Ishikawa (cell line): ENCODE data around the gene TBC1D5.

Experiments
- CEBPB ChIP-seq: IDR thresholded peaks from 2 replicates; pipeline ENCODE4 v1.6.1; 2012
- CREB1 ChIP-seq: IDR thresholded peaks from 2 replicates; pipeline ENCODE4 v1.6.1; 2012; ENCODE audit warnings: low read depth
- EGR1 ChIP-seq: IDR thresholded peaks from 2 replicates; pipeline ENCODE4 v1.6.1; 2012
- EP300 ChIP-seq: IDR thresholded peaks from 2 replicates; pipeline ENCODE4 v1.6.1; 2012; ENCODE audit warnings: borderline replicate concordance
- FOXM1 ChIP-seq: IDR thresholded peaks from 2 replicates; pipeline ENCODE4 v1.6.1; 2012; ENCODE audit warnings: low read depth, borderline replicate concordance
- MAX ChIP-seq: IDR thresholded peaks from 2 replicates; pipeline ENCODE4 v1.6.1; 2012
- NFIC ChIP-seq: IDR thresholded peaks from 2 replicates; pipeline ENCODE4 v1.6.1; 2012
- RAD21 ChIP-seq: IDR thresholded peaks from 2 replicates; pipeline ENCODE4 v1.6.1; 2012; ENCODE audit warnings: low read depth
- REST ChIP-seq: IDR thresholded peaks from 2 replicates; pipeline ENCODE4 v1.6.1; 2012; ENCODE audit warnings: low read depth, mild to moderate bottlenecking
- TAF1 ChIP-seq: IDR thresholded peaks from 2 replicates; pipeline ENCODE4 v1.6.1; 2012; ENCODE audit warnings: low read depth, mild to moderate bottlenecking
- TCF12 ChIP-seq: IDR thresholded peaks from 2 replicates; pipeline ENCODE4 v1.6.1; 2012; ENCODE audit warnings: low read depth
- USF1 ChIP-seq: IDR thresholded peaks from 2 replicates; pipeline ENCODE4 v1.6.1; 2012
- YY1 ChIP-seq: IDR thresholded peaks from 2 replicates; pipeline ENCODE4 v1.6.1; 2012; ENCODE audit warnings: low read depth
- ZBTB7A ChIP-seq: IDR thresholded peaks from 2 replicates; pipeline ENCODE4 v1.6.1; 2012; ENCODE audit warnings: low read depth

- no peak for TF ChIP-seq RAD21
- no peak for TF ChIP-seq MAX
- TF ChIP-seq CEBPB, result no peak
- TF ChIP-seq YY1, result no peak
- no peak for TF ChIP-seq TCF12
- no peak for TF ChIP-seq REST
- TF ChIP-seq TAF1, result no peak
- TF ChIP-seq EP300, result no peak
- TF ChIP-seq CREB1, result no peak
- no peak for TF ChIP-seq FOXM1
- TF ChIP-seq NFIC, result no peak
- TF ChIP-seq USF1, result no peak
- no peak for TF ChIP-seq ZBTB7A
- no peak for TF ChIP-seq EGR1
Observed at GRCh38 chr3:17155951-17156350, 586.5 kb downstream of the TBC1D5 start.
